ENCODE results near the gene PDCL2. TPM values are rescaled to one million over a fixed set of nuclear protein-coding genes. Genes with fewer than 3 reads are reported as not detected.

Gene PDCL2
- polyA plus RNA-seq, 3 donors: not detected

DNA sequence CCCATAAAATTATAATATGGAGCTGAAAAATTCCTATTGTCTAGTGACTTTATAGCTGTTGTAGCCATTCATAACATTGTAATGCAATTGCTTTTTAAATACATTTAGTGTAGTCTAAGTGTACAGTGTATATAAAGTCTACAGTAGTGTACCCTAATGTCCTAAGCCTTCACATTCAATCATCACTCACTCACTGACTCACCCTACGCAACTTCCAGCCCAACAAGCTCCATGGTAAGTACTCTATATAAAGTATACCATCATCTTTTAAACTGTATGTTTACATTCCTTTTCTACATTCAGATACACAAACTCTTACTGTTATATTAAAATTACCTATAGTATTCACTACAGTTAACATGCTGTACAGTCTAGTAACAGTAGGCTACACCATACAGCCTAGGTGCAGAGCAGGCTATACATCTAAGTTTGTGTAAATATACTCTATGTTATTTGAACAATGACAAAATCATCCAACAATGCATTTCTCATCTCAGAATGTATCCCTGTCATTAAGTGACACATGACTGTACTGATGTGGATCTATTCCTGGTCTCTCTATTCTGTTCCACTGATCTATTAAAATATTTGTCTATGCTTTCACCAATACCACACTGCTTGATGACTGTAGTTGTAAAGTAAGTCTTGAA is 79.0 kb downstream of the PDCL2 start:
- Histone ChIP-seq H3K79me2 (ENCODE audit: insufficient read depth, low read length) (no peaks in the 10 kb centered on the region), H3K4me1 (ENCODE audit: control insufficient read depth in 1 of 2, insufficient read depth in 2 of 2, low read length in 2 of 2) (no peaks in the 10 kb centered on the region), H3K36me3 (replicated peaks in 1 of 2; ENCODE audit: control insufficient read depth in 1 of 2, insufficient read depth in 2 of 2, low read length in 2 of 2) (peaks cover 0 to 7% of the 10 kb centered on the region in 2 donors), H3K27ac (ENCODE audit: low read depth in 1 of 2, low read length in 2 of 2) (no peak overlapping the region), H2AFZ (ENCODE audit: insufficient read depth, low read depth, low read length, poor library complexity, severe bottlenecking) (no peak overlapping the region), H3K27me3 (ENCODE audit: control insufficient read depth in 2 of 2, insufficient read depth in 2 of 2, low read length in 2 of 2) (no peaks in the 10 kb centered on the region), H3K9ac (ENCODE audit: insufficient read depth, low read length, poor library complexity, severe bottlenecking) (no peak overlapping the region), H3K4me2 (replicated peaks; ENCODE audit: extremely low read depth, low read length, poor library complexity, severe bottlenecking) (no peak overlapping the region), H3K9me3 (replicated peaks in 1 of 2; ENCODE audit: control insufficient read depth in 1 of 2, insufficient read depth in 1 of 2, low read length in 2 of 2) (no peaks in the 10 kb centered on the region), H4K20me1 (ENCODE audit: insufficient read depth, low read length) (peaks cover 3% of the 10 kb centered on the region), H3K4me3 (replicated peaks in 1 of 3; ENCODE audit: low read depth in 2 of 3, low read length in 3 of 3) (no peak overlapping the region)
- peaks cover 2 to 10% (median 5%) of the 10 kb centered on the region in 7 donors for H3K9me3 Mint-ChIP-seq
- H3K4me1 Mint-ChIP-seq: peaks cover 6% of the 10 kb centered on the region
- H3K27ac Mint-ChIP-seq: no peak overlapping the region
- DNase-seq: no peak
- intact Hi-C loops (cut with micrococcal nuclease): no loop called here
- TF ChIP-seq, protein P1, sequence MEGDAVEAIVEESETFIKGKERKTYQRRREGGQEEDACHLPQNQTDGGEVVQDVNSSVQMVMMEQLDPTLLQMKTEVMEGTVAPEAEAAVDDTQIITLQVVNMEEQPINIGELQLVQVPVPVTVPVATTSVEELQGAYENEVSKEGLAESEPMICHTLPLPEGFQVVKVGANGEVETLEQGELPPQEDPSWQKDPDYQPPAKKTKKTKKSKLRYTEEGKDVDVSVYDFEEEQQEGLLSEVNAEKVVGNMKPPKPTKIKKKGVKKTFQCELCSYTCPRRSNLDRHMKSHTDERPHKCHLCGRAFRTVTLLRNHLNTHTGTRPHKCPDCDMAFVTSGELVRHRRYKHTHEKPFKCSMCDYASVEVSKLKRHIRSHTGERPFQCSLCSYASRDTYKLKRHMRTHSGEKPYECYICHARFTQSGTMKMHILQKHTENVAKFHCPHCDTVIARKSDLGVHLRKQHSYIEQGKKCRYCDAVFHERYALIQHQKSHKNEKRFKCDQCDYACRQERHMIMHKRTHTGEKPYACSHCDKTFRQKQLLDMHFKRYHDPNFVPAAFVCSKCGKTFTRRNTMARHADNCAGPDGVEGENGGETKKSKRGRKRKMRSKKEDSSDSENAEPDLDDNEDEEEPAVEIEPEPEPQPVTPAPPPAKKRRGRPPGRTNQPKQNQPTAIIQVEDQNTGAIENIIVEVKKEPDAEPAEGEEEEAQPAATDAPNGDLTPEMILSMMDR (IDR thresholded peaks at IDR 0.05): no peak
- 100% methylated on average over 1 of the region's 1 CpG for WGBS (ENCODE audit: insufficient coverage)
- peaks cover 8 to 13% of the 10 kb centered on the region in 2 donors for H3K36me3 Mint-ChIP-seq
- no peaks in the 10 kb centered on the region for H3K27me3 Mint-ChIP-seq (ENCODE audit: low read depth in 3 of 3)
- H3K4me3 Mint-ChIP-seq: no peak overlapping the region

DNA sequence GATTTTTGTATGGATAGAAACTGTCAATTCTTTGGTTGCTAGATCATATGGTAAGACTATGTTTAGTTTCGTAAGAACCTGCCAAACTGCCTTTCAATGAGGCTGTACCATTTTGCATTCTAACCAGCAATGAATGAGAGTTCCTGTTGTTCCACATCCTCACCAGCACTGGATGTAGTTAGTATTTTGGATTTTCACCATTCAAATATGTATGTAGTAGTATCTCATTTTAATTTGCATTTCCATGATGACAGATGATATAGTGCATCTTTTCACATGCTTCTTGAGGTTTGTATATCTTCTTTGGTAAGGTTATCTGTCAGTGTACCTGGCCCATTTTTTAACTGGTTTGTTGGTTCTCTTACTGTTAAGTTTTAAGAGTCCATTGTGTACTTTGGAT is 80.0 kb downstream of the PDCL2 start:
- Histone ChIP-seq H2AFZ (ENCODE audit: insufficient read depth, low read depth, low read length, poor library complexity, severe bottlenecking) (no peak overlapping the region), H3K36me3 (replicated peaks in 1 of 2; ENCODE audit: control insufficient read depth in 1 of 2, insufficient read depth in 2 of 2, low read length in 2 of 2) (peaks cover 0 to 9% of the 10 kb centered on the region in 2 donors), H3K9ac (ENCODE audit: insufficient read depth, low read length, poor library complexity, severe bottlenecking) (no peak overlapping the region), H3K4me3 (replicated peaks in 1 of 3; ENCODE audit: low read depth in 2 of 3, low read length in 3 of 3) (no peak overlapping the region), H3K27ac (ENCODE audit: low read depth in 1 of 2, low read length in 2 of 2) (no peak overlapping the region), H3K4me2 (replicated peaks; ENCODE audit: extremely low read depth, low read length, poor library complexity, severe bottlenecking) (no peak overlapping the region), H3K79me2 (ENCODE audit: insufficient read depth, low read length) (no peaks in the 10 kb centered on the region), H3K4me1 (ENCODE audit: control insufficient read depth in 1 of 2, insufficient read depth in 2 of 2, low read length in 2 of 2) (no peaks in the 10 kb centered on the region), H3K27me3 (ENCODE audit: control insufficient read depth in 2 of 2, insufficient read depth in 2 of 2, low read length in 2 of 2) (no peaks in the 10 kb centered on the region), H3K9me3 (replicated peaks in 1 of 2; ENCODE audit: control insufficient read depth in 1 of 2, insufficient read depth in 1 of 2, low read length in 2 of 2) (no peaks in the 10 kb centered on the region), H4K20me1 (ENCODE audit: insufficient read depth, low read length) (peaks cover 3% of the 10 kb centered on the region)
- Mint-ChIP-seq H3K27me3 (ENCODE audit: low read depth in 3 of 3) (no peaks in the 10 kb centered on the region), H3K9me3 (peaks cover 0 to 8% (median 3%) of the 10 kb centered on the region in 7 donors), H3K4me1 (peaks cover 6% of the 10 kb centered on the region), H3K36me3 (peaks cover 7 to 14% of the 10 kb centered on the region in 2 donors), H3K27ac (no peak overlapping the region), H3K4me3 (no peak overlapping the region)
- TF ChIP-seq, protein P1 (IDR thresholded peaks at IDR 0.05): no peak
- no peak for DNase-seq
- intact Hi-C loops (cut with micrococcal nuclease): no loop called here
- no CpG with 5 or more reads among the region's 1 CpG for WGBS (ENCODE audit: insufficient coverage)

Data from CD14-positive monocyte (primary cell).